ENCODE measurements around the gene DNAI7. TPM values are rescaled to one million over a fixed set of nuclear protein-coding genes. Genes with fewer than 3 reads are reported as not detected.

Gene DNAI7
- total and polyA plus RNA-seq, 2 of the 8 experiments (the other 6 are each of a cell fraction or from before 2014, with no cell fraction given), result 0.12 to 0.28 TPM

GRCh38 chr12:25182765-25183164, 12.2 kb downstream of the DNAI7 start (continued):
- no peak for TF ChIP-seq CHD7 (IDR thresholded peaks at IDR 0.05; ENCODE audit: insufficient replicate concordance, low read length)
- TF ChIP-seq USF2 (IDR thresholded peaks at IDR 0.05; ENCODE audit: low read length), result no peak
- TF ChIP-seq CBX8 (IDR thresholded peaks at IDR 0.05; ENCODE audit: borderline replicate concordance, low read depth, low read length), result no peak
- TF ChIP-seq CHD1 (IDR thresholded peaks at IDR 0.05; ENCODE audit: low read depth, low read length), result no peak
- no peak for TF ChIP-seq POLR2AphosphoS5 (IDR thresholded peaks at IDR 0.05; ENCODE audit: low read depth, low read length)
